HG02943 (cell line): Measurements from ENCODE around the gene ZNF792.
"Not testable (repeated sequence)": the region's sequence is repeated elsewhere in the genome, so short reads cannot be mapped to it uniquely, and the experiment has no call there.

ENCODE experiments used
- ATAC-seq: cut with Tn5 transposase; IDR thresholded peaks from one replicate; pipeline ENCODE4 v1.9.1; 2021; ENCODE audit warnings: mild to moderate bottlenecking, low read depth, moderate library complexity; ENCODE audit not compliant: unreplicated experiment

Gene ZNF792

GRCh38 chr19:34975056-34975455, 11.0 kb upstream of the ZNF792 start:
- ATAC-seq: no peak

GRCh38 chr19:34974646-34975045, 10.6 kb upstream of the ZNF792 start:
- no peak for ATAC-seq

- no peak for ATAC-seq
These were observed 8.2 kb upstream of the ZNF792 start for GRCh38 chr19:34972163-34972705.

- not testable (repeated sequence) for ATAC-seq
These were observed 6.3 kb upstream of the ZNF792 start for GRCh38 chr19:34970185-34970780.

- ATAC-seq: no peak
These were observed 5.7 kb upstream of the ZNF792 start for GRCh38 chr19:34969721-34970120.

GRCh38 chr19:34967551-34967950, 3.5 kb upstream of the ZNF792 start:
- ATAC-seq: no peak

GRCh38 chr19:34965505-34965904, 1.5 kb upstream of the ZNF792 start:
- not testable (repeated sequence) for ATAC-seq

GRCh38 chr19:34964598-34964997, 569 bp upstream of the ZNF792 start:
- ATAC-seq: no peak

GRCh38 chr19:34962687-34963572, 1.1 kb downstream of the ZNF792 start:
- no peak for ATAC-seq

GRCh38 chr19:34961775-34962686, 2.0 kb downstream of the ZNF792 start:
- no peak for ATAC-seq

GRCh38 chr19:34960940-34961679, 2.9 kb downstream of the ZNF792 start:
- ATAC-seq: no peak

GRCh38 chr19:34960103-34960805, 3.8 kb downstream of the ZNF792 start:
- no peak for ATAC-seq

- no peak for ATAC-seq
These were observed 5.0 kb downstream of the ZNF792 start for GRCh38 chr19:34959021-34959420.

GRCh38 chr19:34957830-34958751, 5.9 kb downstream of the ZNF792 start:
- no peak for ATAC-seq

GRCh38 chr19:34953092-34953491, 10.9 kb downstream of the ZNF792 start:
- no peak for ATAC-seq

GRCh38 chr19:34943861-34944573, 20.0 kb downstream of the ZNF792 start:
- ATAC-seq: no peak

- no peak for ATAC-seq
These were observed 25.1 kb downstream of the ZNF792 start for GRCh38 chr19:34938886-34939285.

- ATAC-seq: no peak
These were observed 27.8 kb downstream of the ZNF792 start for GRCh38 chr19:34936184-34936583.
